ACHN (cell line): ENCODE measurements around the gene CDH24.

Source experiments
- DNase-seq: peaks from one replicate; pipeline ENCODE4 v3.0.0-alpha.2; 2015
- in situ Hi-C: cut with HindIII; loops from 2 replicates; pipeline ENCODE4 v1.10.0; 2017; ENCODE audit warnings: low sequenced_read_pairs, low pct_ligation_motif_present, low pct_unique_long_range_greater_than_20kb

CDH24 gene

GRCh38 chr14:23093526-23093925, 36.2 kb upstream of the CDH24 start:
- in situ Hi-C loops, result no loop called here
- DNase-seq, result no peak

GRCh38 chr14:23093104-23093503, 35.8 kb upstream of the CDH24 start:
- no peak for DNase-seq
- in situ Hi-C loops, result no loop called here

DNA sequence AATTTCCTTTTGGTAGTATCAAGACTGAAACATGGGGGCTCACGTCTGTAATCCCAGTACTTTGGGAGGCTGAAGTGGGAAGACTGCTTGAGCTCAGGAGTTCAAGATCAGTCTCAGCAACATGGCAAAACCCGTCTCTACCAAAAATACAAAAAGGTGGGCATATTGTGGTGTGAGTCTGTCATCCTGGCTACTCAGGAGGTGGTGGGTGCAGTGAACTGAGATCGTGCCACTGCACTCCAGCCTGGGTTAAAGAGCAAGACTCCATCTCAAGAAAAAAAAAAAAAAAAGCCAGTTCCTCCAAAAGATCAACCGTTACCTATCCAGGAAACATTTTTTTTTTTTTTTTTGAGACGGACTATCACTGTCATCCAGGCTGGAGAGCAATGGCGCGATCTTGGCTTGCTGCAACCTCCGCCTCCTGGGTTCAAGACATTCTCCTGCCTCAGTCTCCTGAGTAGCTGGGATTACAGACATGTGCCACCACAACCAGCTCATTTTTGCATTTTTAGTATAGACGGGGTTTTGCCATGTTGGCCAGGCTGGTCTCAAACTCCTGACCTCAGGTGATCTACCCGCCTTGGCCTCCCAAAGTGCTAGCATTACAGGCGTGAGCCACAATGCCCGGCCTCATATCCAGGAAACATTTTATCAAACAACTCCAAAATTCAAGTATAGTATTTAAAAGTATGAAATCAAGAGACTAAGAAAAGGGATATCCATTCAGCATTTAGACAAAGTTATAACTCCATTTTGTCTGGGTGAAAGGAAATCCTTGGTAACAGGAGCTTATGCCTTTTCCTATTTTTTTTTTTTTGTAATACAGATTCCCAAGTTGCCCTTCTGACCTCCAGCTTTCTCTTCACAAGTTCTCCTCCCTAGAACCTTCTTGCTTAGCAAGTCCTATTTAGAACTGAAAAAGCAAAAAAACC, 34.2 kb upstream of the CDH24 start:
- no peak for DNase-seq
- in situ Hi-C loops, result no loop called here

- in situ Hi-C loops, result no loop called here
- DNase-seq, result no peak
These were observed 32.9 kb upstream of the CDH24 start for GRCh38 chr14:23090254-23090636.

GRCh38 chr14:23089498-23090253, 32.4 kb upstream of the CDH24 start:
- in situ Hi-C loops, result no loop called here
- DNase-seq, result no peak

DNA sequence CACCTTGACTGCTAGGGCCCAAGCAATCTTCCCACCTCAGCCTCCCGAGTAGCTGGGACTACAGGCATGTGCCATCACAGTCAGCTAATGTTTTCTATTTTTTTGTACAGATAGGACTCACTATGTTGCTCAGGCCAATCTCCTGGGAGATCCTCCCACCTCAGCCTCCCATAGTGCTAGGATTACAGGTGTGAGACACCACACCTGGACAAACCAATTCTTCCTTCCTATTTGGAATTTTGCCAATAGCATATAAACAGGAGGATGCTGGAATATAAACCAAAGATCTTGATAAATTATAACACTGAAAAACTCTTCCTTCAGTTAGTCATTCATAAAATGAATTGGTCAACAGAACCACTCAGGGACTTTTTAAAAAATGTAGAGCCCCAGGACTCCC, 29.2 kb upstream of the CDH24 start:
- no peak for DNase-seq
- in situ Hi-C loops, result no loop called here

DNA sequence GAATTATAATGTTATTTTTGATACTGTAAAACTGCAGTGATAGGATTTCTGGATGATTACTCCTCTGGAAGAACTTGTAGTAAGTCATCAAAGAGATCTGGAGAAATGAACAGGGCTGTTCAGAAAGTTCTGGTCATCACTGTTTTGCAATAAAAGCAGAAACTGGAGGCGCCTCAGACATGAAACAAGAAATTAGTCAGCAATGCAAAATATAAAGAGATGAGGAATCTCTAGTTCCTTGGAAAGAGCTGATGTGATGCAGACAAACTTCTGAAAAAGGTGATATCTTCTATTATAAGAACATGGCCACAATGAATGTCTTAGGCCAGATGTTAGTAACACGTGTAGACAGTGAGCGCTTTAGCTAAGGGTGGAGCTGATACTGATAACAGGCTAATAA, 28.1 kb upstream of the CDH24 start:
- no peak for DNase-seq

GRCh38 chr14:23080474-23080873, 23.2 kb upstream of the CDH24 start:
- in situ Hi-C loops, result no loop called here
- DNase-seq, result no peak

More for the DNA sequence above, 28.1 kb upstream of the CDH24 start:
- in situ Hi-C loops, result no loop called here

GRCh38 chr14:23079716-23080115, 22.4 kb upstream of the CDH24 start:
- no peak for DNase-seq
- in situ Hi-C loops, result no loop called here

GRCh38 chr14:23078692-23079116, 21.4 kb upstream of the CDH24 start:
- in situ Hi-C loops, result no loop called here
- peak; percentile 87 for DNase-seq

DNA sequence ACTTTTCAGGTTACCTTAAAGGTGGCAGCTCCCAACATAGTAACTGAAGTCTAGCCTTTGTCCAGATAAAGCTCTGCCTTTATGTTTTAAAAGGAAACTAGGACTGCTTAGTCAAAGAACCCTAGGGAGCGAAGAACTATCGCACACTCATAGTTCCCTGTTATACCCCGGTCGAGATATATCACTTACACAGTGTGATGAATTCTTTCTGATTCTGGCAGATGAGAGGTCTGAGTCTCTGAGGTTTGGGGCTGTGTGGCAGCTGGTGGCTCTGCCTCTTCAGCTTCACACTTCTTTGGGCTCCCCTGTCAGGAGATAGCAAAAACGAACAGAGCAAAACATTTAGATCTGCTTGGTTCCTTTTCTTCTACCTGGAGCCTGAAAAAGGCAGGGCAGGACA, 20.6 kb upstream of the CDH24 start:
- in situ Hi-C loops, result no loop called here

DNA sequence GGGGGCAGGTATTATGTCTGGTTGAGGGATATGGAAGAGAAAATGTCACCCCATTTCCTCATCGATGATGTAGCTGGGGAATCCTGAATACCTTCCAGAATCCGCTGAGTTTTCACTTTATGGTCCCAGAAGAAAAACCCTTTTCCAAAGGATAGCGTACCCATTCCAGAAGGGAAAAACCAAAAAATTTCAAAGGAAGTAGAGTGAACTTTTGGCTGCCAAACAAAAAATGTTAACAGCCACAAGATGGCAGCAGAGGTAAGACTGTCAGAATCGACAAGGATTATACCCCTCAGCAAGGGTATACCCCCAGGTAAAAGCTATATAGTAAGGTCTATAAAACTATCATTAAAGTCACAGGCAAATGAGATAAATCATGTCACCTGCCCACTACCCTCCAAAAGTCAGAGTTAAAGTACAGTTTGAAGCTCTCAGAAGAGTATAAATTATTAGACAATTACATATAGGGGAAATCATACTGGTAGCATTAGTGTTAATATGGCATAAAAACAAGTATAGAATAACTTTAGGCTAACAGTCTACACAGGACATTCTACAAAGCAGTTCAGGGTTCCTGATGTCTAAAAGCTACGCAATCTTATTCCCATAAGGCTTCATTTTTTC, 19.6 kb upstream of the CDH24 start:
- in situ Hi-C loops, result no loop called here

More for the DNA sequence above, 20.6 kb upstream of the CDH24 start:
- DNase-seq, result no peak

GRCh38 chr14:23074906-23075305, 17.6 kb upstream of the CDH24 start:
- no peak for DNase-seq

More for the DNA sequence above, 19.6 kb upstream of the CDH24 start:
- peak; percentile 45 for DNase-seq

DNA sequence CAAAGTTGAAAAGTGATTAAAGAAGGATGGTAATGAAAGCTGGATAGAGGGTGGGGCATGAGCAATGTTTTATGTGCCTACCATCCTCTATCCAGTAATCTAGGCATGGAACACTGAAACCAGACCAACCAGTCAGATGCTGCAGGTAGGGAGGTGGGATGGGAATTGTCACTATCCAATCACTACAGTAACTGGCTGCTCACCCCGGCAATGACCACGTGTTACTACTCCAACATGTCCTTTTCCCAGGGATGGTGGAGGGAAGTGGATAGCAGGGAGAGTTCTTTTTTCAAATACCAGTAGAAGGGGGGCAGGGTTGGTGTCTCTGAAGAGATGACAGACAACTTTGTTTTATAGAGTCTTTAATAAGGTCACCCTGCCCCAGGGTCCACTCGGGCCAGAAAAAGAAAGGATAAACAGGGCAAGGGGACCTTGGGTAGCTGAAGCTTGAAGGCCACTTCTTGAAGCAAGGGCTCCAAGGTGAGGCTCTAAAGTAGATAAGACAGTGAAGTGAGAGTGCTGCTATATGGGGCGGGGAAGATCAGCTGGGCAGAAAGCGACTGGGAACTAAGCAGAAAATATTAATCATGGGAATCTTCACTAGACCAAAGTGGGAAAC, 14.7 kb upstream of the CDH24 start:
- in situ Hi-C loops, result no loop called here
- DNase-seq, result peak; percentile 10

More at GRCh38 chr14:23074906-23075305, 17.6 kb upstream of the CDH24 start:
- in situ Hi-C loops, result no loop called here

- in situ Hi-C loops, result no loop called here
- DNase-seq, result peak; percentile 85
These were observed 14.1 kb upstream of the CDH24 start for GRCh38 chr14:23071244-23071920.

DNA sequence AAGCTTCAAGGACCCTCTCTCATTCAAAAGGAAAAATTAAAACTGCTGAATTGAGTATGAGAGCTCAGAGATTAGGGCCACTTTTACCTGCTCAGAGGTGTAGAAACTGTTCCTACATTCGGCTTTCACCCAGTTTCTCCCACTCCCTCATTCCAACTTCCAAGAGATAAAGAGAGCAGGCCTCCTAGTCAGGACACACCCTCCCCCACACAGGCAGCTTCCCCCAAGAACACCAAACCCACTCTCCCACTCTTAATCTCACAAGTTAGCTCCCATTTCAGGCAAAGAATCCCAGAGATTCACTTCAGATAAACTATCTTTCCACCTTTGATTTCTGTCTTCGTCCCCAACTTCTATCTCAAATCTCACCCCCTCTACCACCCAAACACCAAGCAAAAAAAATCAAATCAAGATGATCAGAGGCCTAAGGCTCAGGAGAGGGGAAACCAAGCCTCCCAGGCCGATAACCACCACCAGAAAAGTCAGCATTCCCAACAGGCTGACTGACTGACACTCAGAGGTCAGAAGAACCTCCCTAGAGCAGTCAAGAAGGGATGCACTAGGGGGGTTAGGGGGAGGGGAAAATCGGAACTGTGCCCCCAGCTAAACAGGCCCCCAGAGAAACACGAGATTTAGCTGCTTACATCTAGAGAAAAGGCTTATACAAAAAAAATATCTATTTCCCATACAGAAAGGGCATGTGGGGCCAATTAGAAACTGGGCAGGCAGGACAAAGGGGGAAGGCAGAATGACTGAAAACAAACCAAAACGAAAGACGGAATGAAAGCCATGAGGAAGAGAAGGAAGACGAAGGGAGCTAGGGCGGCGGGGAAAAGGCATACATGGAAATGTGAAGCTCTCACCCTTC, 13.2 kb upstream of the CDH24 start:
- DNase-seq, result no peak
- in situ Hi-C loops, result no loop called here

GRCh38 chr14:23069413-23069806, 12.1 kb upstream of the CDH24 start:
- in situ Hi-C loops, result no loop called here
- no peak for DNase-seq
